WERI-Rb-1 (cell line): ENCODE results near the gene RGL3.
A peak's percentile ranks its signal among the peaks of the same experiment; 100 is the strongest.
"Not testable (repeated sequence)": the region's sequence is repeated elsewhere in the genome, so short reads cannot be mapped to it uniquely, and the experiment has no call there.

Source experiments
- DNase-seq: peaks from one replicate; pipeline ENCODE4 v3.0.0-alpha.2; 2020
- H3K27ac ChIP-seq: fragments of 250-450 bp; sonication (Bioruptor Pico); 2 replicates; pipeline ENCODE4 v1.5.1; 2020; ENCODE audit warnings: mild to moderate bottlenecking, moderate library complexity
- H3K27me3 ChIP-seq: fragments of 250-450 bp; sonication (Bioruptor Pico); 2 replicates; pipeline ENCODE4 v1.5.1; 2021; ENCODE audit warnings: mild to moderate bottlenecking, low read depth, moderate library complexity; ENCODE audit not compliant: insufficient read depth, severe bottlenecking
- H3K36me3 ChIP-seq: fragments of 250-450 bp; sonication (Bioruptor Pico); 2 replicates; pipeline ENCODE4 v1.5.1; 2020; ENCODE audit warnings: mild to moderate bottlenecking, moderate library complexity
- H3K4me3 ChIP-seq: 2 replicates; pipeline ENCODE4 v1.5.1; 2011; ENCODE audit warnings: low read depth, mild to moderate bottlenecking, control low read depth, low read length
- H3K9me3 ChIP-seq: fragments of 250-450 bp; sonication (Bioruptor Pico); 2 replicates; pipeline ENCODE4 v1.5.1; 2021; ENCODE audit warnings: mild to moderate bottlenecking, moderate library complexity; ENCODE audit not compliant: severe bottlenecking
- TF ChIP-seq, protein P1 (sequence below): IDR thresholded peaks from 2 replicates; pipeline ENCODE4 v1.5.1; 2011; ENCODE audit warnings: low read depth, mild to moderate bottlenecking, control low read depth, inconsistent platforms, low read length

The RGL3 gene

GRCh38 chr19:11382898-11383705 is 36.0 kb downstream of the RGL3 start:
- DNase-seq = peak; percentile 67
- Histone ChIP-seq H3K36me3 (no peaks in the 10 kb centered on the region), H3K9me3 (no peaks in the 10 kb centered on the region), H3K27ac (no peak overlapping the region), H3K27me3 (peaks cover 16% of the 10 kb centered on the region), H3K4me3 (peak overlapping the region; percentile 56)
- TF ChIP-seq, protein P1, sequence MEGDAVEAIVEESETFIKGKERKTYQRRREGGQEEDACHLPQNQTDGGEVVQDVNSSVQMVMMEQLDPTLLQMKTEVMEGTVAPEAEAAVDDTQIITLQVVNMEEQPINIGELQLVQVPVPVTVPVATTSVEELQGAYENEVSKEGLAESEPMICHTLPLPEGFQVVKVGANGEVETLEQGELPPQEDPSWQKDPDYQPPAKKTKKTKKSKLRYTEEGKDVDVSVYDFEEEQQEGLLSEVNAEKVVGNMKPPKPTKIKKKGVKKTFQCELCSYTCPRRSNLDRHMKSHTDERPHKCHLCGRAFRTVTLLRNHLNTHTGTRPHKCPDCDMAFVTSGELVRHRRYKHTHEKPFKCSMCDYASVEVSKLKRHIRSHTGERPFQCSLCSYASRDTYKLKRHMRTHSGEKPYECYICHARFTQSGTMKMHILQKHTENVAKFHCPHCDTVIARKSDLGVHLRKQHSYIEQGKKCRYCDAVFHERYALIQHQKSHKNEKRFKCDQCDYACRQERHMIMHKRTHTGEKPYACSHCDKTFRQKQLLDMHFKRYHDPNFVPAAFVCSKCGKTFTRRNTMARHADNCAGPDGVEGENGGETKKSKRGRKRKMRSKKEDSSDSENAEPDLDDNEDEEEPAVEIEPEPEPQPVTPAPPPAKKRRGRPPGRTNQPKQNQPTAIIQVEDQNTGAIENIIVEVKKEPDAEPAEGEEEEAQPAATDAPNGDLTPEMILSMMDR = peak; percentile 81

DNA sequence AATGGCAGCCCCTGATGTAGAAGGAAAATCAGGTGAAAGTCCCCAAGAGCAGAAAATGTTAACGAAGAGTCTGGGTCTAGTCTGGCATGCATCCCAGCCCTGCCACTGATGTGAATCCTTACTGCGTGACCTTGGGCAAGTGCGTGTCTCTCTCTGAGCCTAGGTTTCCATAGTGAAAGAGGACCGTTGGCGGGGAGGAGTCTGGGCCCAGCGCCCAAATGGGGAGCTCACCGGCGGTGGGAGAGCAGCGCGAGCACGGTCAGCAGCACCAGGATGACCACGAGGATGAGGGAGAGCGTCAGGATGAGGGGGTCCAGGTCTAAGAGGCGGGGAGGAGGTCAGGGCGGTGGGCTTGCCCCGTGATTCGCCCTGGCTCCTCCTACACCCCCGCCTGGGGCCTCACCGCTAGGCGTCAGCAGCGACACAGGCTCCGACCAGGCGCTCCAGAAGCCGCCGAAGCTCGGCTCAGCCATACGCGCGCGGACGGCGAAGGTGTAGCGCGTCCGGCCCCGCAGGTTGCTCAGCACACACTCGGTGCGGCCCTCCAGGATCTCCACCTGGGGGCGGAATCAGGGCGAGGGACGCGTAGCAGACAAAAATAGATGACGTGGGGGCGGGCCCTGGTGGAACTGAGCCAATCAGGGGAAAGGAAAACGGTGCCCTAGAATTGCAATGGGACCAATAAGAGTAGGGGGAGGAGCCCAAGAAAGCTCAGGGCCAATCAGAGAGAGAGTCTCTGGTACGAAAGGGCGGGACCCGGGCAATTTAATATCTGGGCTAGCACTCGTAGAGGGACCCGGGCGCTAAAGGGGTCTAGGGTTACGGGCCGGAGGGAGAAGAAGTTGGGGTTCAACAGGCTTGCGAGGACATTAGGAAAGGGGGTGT is 38.2 kb downstream of the RGL3 start:
- TF ChIP-seq, protein P1 = peak; percentile 92
- Histone ChIP-seq H3K27ac (peak overlapping the region; percentile 73), H3K9me3 (no peaks in the 10 kb centered on the region), H3K36me3 (no peaks in the 10 kb centered on the region; the same call in 1 of the 2 replicates), H3K4me3 (peak overlapping the region; percentile 62), H3K27me3 (peaks cover 16% of the 10 kb centered on the region)
- peak; percentile 99 for DNase-seq

DNA sequence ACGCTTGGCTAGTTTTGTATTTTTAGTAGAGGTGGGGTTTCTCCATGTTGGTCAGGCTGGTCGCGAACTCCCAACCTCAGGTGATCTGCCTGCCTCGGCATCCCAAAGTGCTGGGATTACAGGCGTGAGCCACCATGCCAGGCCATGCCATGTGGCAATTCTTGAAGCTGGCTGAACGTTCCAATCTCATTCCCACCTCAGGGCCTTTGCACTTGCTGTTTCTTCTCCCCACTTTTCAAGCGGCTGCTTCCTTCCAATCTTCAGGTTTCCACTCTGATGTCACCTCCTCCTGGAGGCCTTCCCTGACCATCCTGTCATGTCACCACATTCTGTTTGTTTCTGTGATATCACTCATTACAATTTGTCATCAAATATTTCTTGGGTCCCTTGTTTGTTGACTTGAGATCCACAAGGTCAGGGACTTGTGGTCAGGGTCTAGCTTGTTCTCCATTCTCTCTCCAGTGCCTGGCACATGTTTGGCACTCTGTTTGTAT is 39.2 kb downstream of the RGL3 start:
- Histone ChIP-seq H3K4me3 (no peak overlapping the region), H3K36me3 (no peaks in the 10 kb centered on the region; the same call in 1 of the 2 replicates), H3K9me3 (no peaks in the 10 kb centered on the region), H3K27ac (no peak overlapping the region), H3K27me3 (peaks cover 16% of the 10 kb centered on the region)
- no peak for DNase-seq
- TF ChIP-seq, protein P1 = no peak

GRCh38 chr19:11379269-11379845 is 39.8 kb downstream of the RGL3 start:
- peaks cover 16% of the 10 kb centered on the region for H3K27me3 ChIP-seq
- H3K36me3 ChIP-seq, H3K4me3 ChIP-seq, DNase-seq, H3K9me3 ChIP-seq, H3K27ac ChIP-seq: not testable (repeated sequence)

DNA sequence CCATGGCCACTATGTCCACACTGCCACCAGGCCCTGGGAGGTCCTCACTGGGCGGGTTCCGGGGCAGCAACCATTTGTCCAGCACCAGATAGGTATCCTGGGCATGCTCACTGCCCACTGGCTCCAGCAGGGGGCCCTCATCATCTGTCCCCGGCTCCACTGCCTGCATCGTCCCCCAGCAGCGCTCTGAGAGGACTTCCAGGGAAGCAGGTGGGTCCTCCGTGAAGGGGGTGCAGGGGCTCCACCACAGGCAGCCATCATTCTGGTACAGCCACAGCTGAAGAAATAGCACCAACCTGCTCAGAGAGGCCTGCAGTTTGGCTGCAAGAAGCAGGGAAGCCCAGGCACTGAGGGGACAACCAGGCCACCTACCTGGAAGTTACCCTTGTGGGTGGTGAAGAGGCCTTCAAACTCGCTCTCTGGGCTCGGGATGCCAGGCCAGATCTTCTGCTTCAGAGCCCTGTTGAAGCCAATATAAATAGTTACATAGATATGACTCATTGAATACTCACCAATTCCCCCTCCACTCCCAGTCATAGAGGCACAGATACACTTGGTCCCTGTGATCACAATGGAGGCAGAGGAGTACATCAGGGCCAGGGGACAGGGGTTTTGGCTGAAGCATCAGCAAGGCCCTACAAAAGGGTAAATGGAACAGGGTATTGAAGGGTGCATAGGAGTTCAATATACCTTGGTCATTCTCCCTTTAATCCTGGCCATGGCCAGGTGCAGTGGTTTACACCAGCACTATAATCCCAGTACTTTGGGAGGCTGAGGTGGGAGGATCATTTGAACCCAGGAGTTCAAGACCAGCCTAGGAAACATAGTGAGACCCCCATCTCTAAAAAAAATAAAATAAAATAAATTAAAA is 40.6 kb downstream of the RGL3 start:
- H3K36me3 ChIP-seq = no peaks in the 10 kb centered on the region; the same call in 1 of the 2 replicates
- no peak overlapping the region for H3K4me3 ChIP-seq
- peak; percentile 80 for DNase-seq
- peaks cover 12% of the 10 kb centered on the region for H3K27me3 ChIP-seq
- H3K9me3 ChIP-seq = no peaks in the 10 kb centered on the region
- no peak overlapping the region for H3K27ac ChIP-seq
- TF ChIP-seq, protein P1 = peak; percentile 90
